Body of pancreas (tissue), 4 donors: ENCODE data around the gene DLX6.

Experiments
- CTCF ChIP-seq, 7 experiments: fragments of 450-650 bp in 4 of 7; fragments of 200-600 bp in 3 of 7; sonication (generic) in 3 of 7; IDR thresholded peaks; one replicate each; pipeline ENCODE4 v1.5.1; 2016 to 2019; ENCODE audit warnings: antibody characterized with exemption in 7 of 7
- POLR2A ChIP-seq, 3 donors: fragments of 450-650 bp; IDR thresholded peaks; one replicate each; pipeline ENCODE4 v1.6.1; 2016; ENCODE audit warnings: antibody characterized with exemption in 3 of 3, mild to moderate bottlenecking in 2 of 3

GRCh38 chr7:97013134-97013844 is 7.9 kb downstream of the DLX6 start:
- no peak for TF ChIP-seq CTCF (IDR thresholded peaks at IDR 0.05)
- no peak for TF ChIP-seq POLR2A (IDR thresholded peaks at IDR 0.05)
